IPS DF 6.9 (cell line): Measurements from ENCODE around the gene PTPN11.

Experiments
- DNase-seq: peaks from one replicate; pipeline ENCODE4 v3.0.0-alpha.2; 2013; ENCODE audit warnings: low read depth, low spot score
- H3K27ac ChIP-seq: one replicate; pipeline ENCODE4 v1.5.1; 2013; ENCODE audit warnings: low read length, control low read depth
- H3K27me3 ChIP-seq: 2 replicates; pipeline ENCODE4 v1.6.1; 2013; ENCODE audit warnings: mild to moderate bottlenecking, low read length; ENCODE audit not compliant: control insufficient read depth, insufficient read depth
- H3K36me3 ChIP-seq: 2 replicates; pipeline ENCODE4 v1.6.1; 2013; ENCODE audit warnings: low read length; ENCODE audit not compliant: control insufficient read depth, insufficient read depth
- H3K4me1 ChIP-seq: 2 replicates; pipeline ENCODE4 v1.6.1; 2013; ENCODE audit warnings: low read length; ENCODE audit not compliant: control insufficient read depth, insufficient read depth
- H3K4me3 ChIP-seq: 2 replicates; pipeline ENCODE4 v1.5.1; 2013; ENCODE audit warnings: mild to moderate bottlenecking, low read length
- H3K9me3 ChIP-seq: 2 replicates; pipeline ENCODE4 v1.6.1; 2013; ENCODE audit warnings: low read length, inconsistent platforms; ENCODE audit not compliant: control insufficient read depth, insufficient read depth
- WGBS: extraction: QIAGEN DNeasy Blood & Tissue Kit; methylation state at CpG from one replicate; pipeline ENCODE4 v1.1.7; 2013; ENCODE audit warnings: mixed read lengths, missing lambda C conversion rate; ENCODE audit not compliant: insufficient read length, insufficient coverage; 5-methylcytosine and 5-hydroxymethylcytosine counted together

Gene PTPN11

GRCh38 chr12:112418608-112419296, at the start of gene PTPN11:
Gene PTPN11, plus strand, starts transcription at chr12:112418947. Its CDS starts 165 bp downstream, at chr12:112419112.
- Histone ChIP-seq H3K9me3 (no peaks in the 10 kb centered on the region), H3K4me1 (no peaks in the 10 kb centered on the region), H3K36me3 (no peaks in the 10 kb centered on the region), H3K4me3 (peak within 1 kb of the TSS; percentile 83), H3K27ac (no peak within 1 kb of the TSS), H3K27me3 (no peaks in the 10 kb centered on the region)
- DNase-seq, result no peak
- WGBS, result no CpG with 5 or more reads among the region's 89 CpGs

- no peaks in the 10 kb centered on the region for H3K9me3 ChIP-seq
- H3K4me1 ChIP-seq, result no peaks in the 10 kb centered on the region
- no peaks in the 10 kb centered on the region for H3K27me3 ChIP-seq
- H3K27ac ChIP-seq, result no peak overlapping the region
- H3K36me3 ChIP-seq, result no peaks in the 10 kb centered on the region; the same call in 1 of the 2 replicates
- no peak overlapping the region for H3K4me3 ChIP-seq
- WGBS, result no CpG with 5 or more reads among the region's 1 CpG
- no peak for DNase-seq
These were observed 48.5 kb upstream of the PTPN11 start for GRCh38 chr12:112370199-112370598.

GRCh38 chr12:112370868-112371510, 47.8 kb upstream of the PTPN11 start:
- no peak overlapping the region for H3K4me3 ChIP-seq
- no peaks in the 10 kb centered on the region for H3K27me3 ChIP-seq
- no peaks in the 10 kb centered on the region; the same call in 1 of the 2 replicates for H3K36me3 ChIP-seq
- no peak overlapping the region for H3K27ac ChIP-seq
- no CpG with 5 or more reads among the region's 8 CpGs for WGBS
- DNase-seq, result no peak
- no peaks in the 10 kb centered on the region for H3K4me1 ChIP-seq
- no peaks in the 10 kb centered on the region for H3K9me3 ChIP-seq

GRCh38 chr12:112374166-112374740, 44.5 kb upstream of the PTPN11 start:
- Histone ChIP-seq H3K27ac (no peak overlapping the region), H3K4me3 (no peak overlapping the region), H3K36me3 (no peaks in the 10 kb centered on the region; the same call in 1 of the 2 replicates), H3K4me1 (no peaks in the 10 kb centered on the region), H3K9me3 (no peaks in the 10 kb centered on the region), H3K27me3 (no peaks in the 10 kb centered on the region)
- no peak for DNase-seq
- no CpG with 5 or more reads among the region's 3 CpGs for WGBS

GRCh38 chr12:112375105-112375504, 43.6 kb upstream of the PTPN11 start:
- Histone ChIP-seq H3K4me1 (no peaks in the 10 kb centered on the region), H3K9me3 (no peaks in the 10 kb centered on the region), H3K27ac (no peak overlapping the region), H3K4me3 (no peak overlapping the region), H3K36me3 (no peaks in the 10 kb centered on the region; the same call in 1 of the 2 replicates), H3K27me3 (no peaks in the 10 kb centered on the region)
- WGBS, result no CpG with 5 or more reads among the region's 5 CpGs
- no peak for DNase-seq

- peak overlapping the region; percentile 85; the same call in 1 of the 2 replicates for H3K4me3 ChIP-seq
- H3K27ac ChIP-seq, result no peak overlapping the region
- peaks cover 3% of the 10 kb centered on the region for H3K4me1 ChIP-seq
- DNase-seq, result no peak
- H3K9me3 ChIP-seq, result no peaks in the 10 kb centered on the region
- no peaks in the 10 kb centered on the region for H3K36me3 ChIP-seq
- H3K27me3 ChIP-seq, result no peaks in the 10 kb centered on the region
- WGBS, result no CpG with 5 or more reads among the region's 34 CpGs
These were observed 37.9 kb upstream of the PTPN11 start for GRCh38 chr12:112380663-112381405.

GRCh38 chr12:112381406-112381882, 37.3 kb upstream of the PTPN11 start:
- WGBS, result no CpG with 5 or more reads among the region's 33 CpGs
- peak overlapping the region; percentile 85 for H3K4me3 ChIP-seq
- H3K36me3 ChIP-seq, result no peaks in the 10 kb centered on the region
- peaks cover 3% of the 10 kb centered on the region for H3K4me1 ChIP-seq
- no peaks in the 10 kb centered on the region for H3K9me3 ChIP-seq
- DNase-seq, result no peak
- no peaks in the 10 kb centered on the region for H3K27me3 ChIP-seq
- no peak overlapping the region for H3K27ac ChIP-seq

GRCh38 chr12:112381883-112382796, 36.6 kb upstream of the PTPN11 start, which contains the start of gene HECTD4:
Gene HECTD4, minus strand, starts transcription at chr12:112382431. Its CDS starts 303 bp downstream, at chr12:112382128.
- no peak within 1 kb of the TSS for H3K27ac ChIP-seq
- H3K4me3 ChIP-seq, result peak within 1 kb of the TSS; percentile 85
- WGBS, result no CpG with 5 or more reads among the region's 106 CpGs
- no peaks in the 10 kb centered on the region for H3K9me3 ChIP-seq
- H3K27me3 ChIP-seq, result no peaks in the 10 kb centered on the region
- DNase-seq, result peak; percentile 68
- H3K36me3 ChIP-seq, result no peaks in the 10 kb centered on the region
- peaks cover 3% of the 10 kb centered on the region for H3K4me1 ChIP-seq

- H3K36me3 ChIP-seq, result no peaks in the 10 kb centered on the region
- WGBS, result no CpG with 5 or more reads among the region's 11 CpGs
- peaks cover 3% of the 10 kb centered on the region for H3K4me1 ChIP-seq
- no peaks in the 10 kb centered on the region for H3K9me3 ChIP-seq
- no peak for DNase-seq
- no peak overlapping the region for H3K27ac ChIP-seq
- no peaks in the 10 kb centered on the region for H3K27me3 ChIP-seq
- H3K4me3 ChIP-seq, result no peak overlapping the region
These were observed 35.9 kb upstream of the PTPN11 start for GRCh38 chr12:112382866-112383265.
